ENCODE measurements around the gene PNMA8B. TPM values are rescaled to one million over a fixed set of nuclear protein-coding genes. Genes with fewer than 3 reads are reported as not detected.

The PNMA8B gene
- total RNA-seq, 4 donors from 2014 or later: 3.1 to 4.2 (median 3.7) TPM

GRCh38 chr19:46447824-46448223 is 47.8 kb downstream of the PNMA8B start:
- 50 to 64% methylated on average over 5 of the region's 5 CpGs for WGBS, 2 donors
- Histone ChIP-seq H3K4me3 (no peak overlapping the region), H3K36me3 (no peaks in the 10 kb centered on the region), H3K27ac (no peak overlapping the region), H3K27me3 (peaks cover 0 to 2% of the 10 kb centered on the region in 2 donors), H3K4me1 (peaks cover 0 to 4% (median 0%) of the 10 kb centered on the region in 4 donors), H3K9me3 (no peaks in the 10 kb centered on the region)
- no peak for TF ChIP-seq CTCF (IDR thresholded peaks at IDR 0.05)
- no peak for TF ChIP-seq EP300 (IDR thresholded peaks at IDR 0.05)
- TF ChIP-seq POLR2A (IDR thresholded peaks at IDR 0.05): no peak
- DNase-seq (ENCODE audit: low spot score in 2 of 2): no peak

- H3K4me3 ChIP-seq: no peak overlapping the region
- WGBS, 2 donors: 43 to 59% methylated on average over 3 of the region's 3 CpGs
- H3K9me3 ChIP-seq: no peaks in the 10 kb centered on the region
- TF ChIP-seq POLR2A (IDR thresholded peaks at IDR 0.05): no peak
- no peak for TF ChIP-seq CTCF (IDR thresholded peaks at IDR 0.05)
- no peak for TF ChIP-seq EP300 (IDR thresholded peaks at IDR 0.05)
- H3K27ac ChIP-seq: no peak overlapping the region
- peaks cover 0 to 2% of the 10 kb centered on the region in 2 donors for H3K27me3 ChIP-seq
- H3K4me1 ChIP-seq: peaks cover 0 to 8% (median 0%) of the 10 kb centered on the region in 4 donors
- H3K36me3 ChIP-seq: no peaks in the 10 kb centered on the region
- DNase-seq (ENCODE audit: low spot score in 2 of 2): no peak
Measured at GRCh38 chr19:46447006-46447405, 48.7 kb downstream of the PNMA8B start.

- TF ChIP-seq CTCF (IDR thresholded peaks at IDR 0.05): no peak
- TF ChIP-seq POLR2A (IDR thresholded peaks at IDR 0.05): no peak
- TF ChIP-seq EP300 (IDR thresholded peaks at IDR 0.05): no peak
- no peaks in the 10 kb centered on the region for H3K36me3 ChIP-seq
- H3K4me3 ChIP-seq: no peak overlapping the region
- no peak for DNase-seq (ENCODE audit: low spot score in 2 of 2)
- H3K4me1 ChIP-seq: peaks cover 0 to 8% (median 0%) of the 10 kb centered on the region in 4 donors
- no peaks in the 10 kb centered on the region for H3K9me3 ChIP-seq
- H3K27me3 ChIP-seq: peaks cover 0 to 2% of the 10 kb centered on the region in 2 donors
- WGBS, 2 donors: 84% methylated on average over 15 of the region's 15 CpGs
- H3K27ac ChIP-seq: no peak overlapping the region
Measured at GRCh38 chr19:46446021-46446420, 49.6 kb downstream of the PNMA8B start.

GRCh38 chr19:46442808-46443450 is 52.7 kb downstream of the PNMA8B start:
- TF ChIP-seq EP300 (IDR thresholded peaks at IDR 0.05) (no peak), POLR2A (IDR thresholded peaks at IDR 0.05) (no peak), CTCF (IDR thresholded peaks at IDR 0.05) (no peak)
- no peak overlapping the region for H3K27ac ChIP-seq
- H3K4me3 ChIP-seq: no peak overlapping the region
- WGBS, 2 donors: 56 to 58% methylated on average over 8 of the region's 8 CpGs
- no peak for DNase-seq (ENCODE audit: low spot score in 2 of 2)
- peaks cover 0 to 2% of the 10 kb centered on the region in 2 donors for H3K27me3 ChIP-seq
- no peaks in the 10 kb centered on the region for H3K36me3 ChIP-seq
- H3K4me1 ChIP-seq: peaks cover 0 to 8% (median 0%) of the 10 kb centered on the region in 4 donors
- H3K9me3 ChIP-seq: no peaks in the 10 kb centered on the region

GRCh38 chr19:46441866-46442265 is 53.8 kb downstream of the PNMA8B start:
- H3K27me3 ChIP-seq: peaks cover 0 to 2% of the 10 kb centered on the region in 2 donors
- H3K4me1 ChIP-seq: peaks cover 0 to 8% (median 0%) of the 10 kb centered on the region in 4 donors
- no peak overlapping the region for H3K27ac ChIP-seq
- 69 to 71% methylated on average over 1 of the region's 1 CpG for WGBS, 2 donors
- H3K4me3 ChIP-seq: no peak overlapping the region
- no peak for TF ChIP-seq POLR2A (IDR thresholded peaks at IDR 0.05)
- TF ChIP-seq CTCF (IDR thresholded peaks at IDR 0.05): no peak
- TF ChIP-seq EP300 (IDR thresholded peaks at IDR 0.05): no peak
- DNase-seq (ENCODE audit: low spot score in 2 of 2): no peak
- no peaks in the 10 kb centered on the region for H3K9me3 ChIP-seq
- no peaks in the 10 kb centered on the region for H3K36me3 ChIP-seq
